Tibial artery (tissue), 4 donors: ENCODE data around the gene COL4A2.

ENCODE experiments used
- DNase-seq, 2 donors: peaks; one replicate each; pipeline ENCODE4 v3.0.0-alpha.2; 2019
- H3K27ac ChIP-seq, 2 donors: fragments of 200-600 bp; sonication (generic) in 1 of 2; 1 replicate in 1 of 2; 2 replicates in 1 of 2; pipeline ENCODE4 v1.5.1; 2018 to 2019; ENCODE audit warnings: mild to moderate bottlenecking in 1 of 2
- H3K27me3 ChIP-seq, 2 donors: fragments of 200-600 bp; sonication (generic) in 1 of 2; one replicate each; pipeline versions ENCODE4 v1.5.1 to v1.6.0; 2016 to 2019
- H3K36me3 ChIP-seq, 3 donors: fragments of 200-600 bp; sonication (generic) in 2 of 3; one replicate each; pipeline ENCODE4 v1.5.1; 2016 to 2019; ENCODE audit warnings: mild to moderate bottlenecking in 2 of 3
- H3K4me1 ChIP-seq, 4 donors: fragments of 200-600 bp; sonication (generic) in 2 of 4; 1 replicate in 3 of 4; 2 replicates in 1 of 4; pipeline ENCODE4 v1.5.1; 2016 to 2019
- H3K4me3 ChIP-seq, 2 donors: fragments of 200-600 bp; sonication (generic) in 1 of 2; 1 replicate in 1 of 2; 2 replicates in 1 of 2; pipeline ENCODE4 v1.5.1; 2018 to 2019; ENCODE audit warnings: mild to moderate bottlenecking in 2 of 2
- H3K9me3 ChIP-seq, 3 donors: fragments of 200-600 bp; sonication (generic) in 1 of 3; one replicate each; pipeline ENCODE4 v1.5.1; 2016 to 2019
- intact Hi-C: fragments of 100-400 bp; cut with DNase I; formaldehyde crosslinking; loops from one replicate; pipeline ENCODE4 v1.15.0; 2023; ENCODE audit warnings: low total_unique reads
- TF ChIP-seq, protein P1 (sequence below), 2 experiments: fragments of 200-600 bp in 1 of 2; fragments of 450-650 bp in 1 of 2; IDR thresholded peaks; one replicate each; pipeline ENCODE4 v1.5.1; 2017 to 2019; ENCODE audit warnings: antibody characterized with exemption in 2 of 2, mild to moderate bottlenecking in 1 of 2, moderate library complexity in 1 of 2

COL4A2 gene

GRCh38 chr13:110472904-110473563, 165.9 kb downstream of the COL4A2 start:
- Histone ChIP-seq H3K4me3 (no peak overlapping the region), H3K4me1 (peaks cover 0 to 12% (median 5%) of the 10 kb centered on the region in 4 donors), H3K9me3 (no peaks in the 10 kb centered on the region), H3K36me3 (peaks cover 72 to 95% (median 87%) of the 10 kb centered on the region in 3 donors), H3K27me3 (no peaks in the 10 kb centered on the region), H3K27ac (peak overlapping the region; percentile 42 to 44)
- DNase-seq: no peak
- TF ChIP-seq, protein P1, sequence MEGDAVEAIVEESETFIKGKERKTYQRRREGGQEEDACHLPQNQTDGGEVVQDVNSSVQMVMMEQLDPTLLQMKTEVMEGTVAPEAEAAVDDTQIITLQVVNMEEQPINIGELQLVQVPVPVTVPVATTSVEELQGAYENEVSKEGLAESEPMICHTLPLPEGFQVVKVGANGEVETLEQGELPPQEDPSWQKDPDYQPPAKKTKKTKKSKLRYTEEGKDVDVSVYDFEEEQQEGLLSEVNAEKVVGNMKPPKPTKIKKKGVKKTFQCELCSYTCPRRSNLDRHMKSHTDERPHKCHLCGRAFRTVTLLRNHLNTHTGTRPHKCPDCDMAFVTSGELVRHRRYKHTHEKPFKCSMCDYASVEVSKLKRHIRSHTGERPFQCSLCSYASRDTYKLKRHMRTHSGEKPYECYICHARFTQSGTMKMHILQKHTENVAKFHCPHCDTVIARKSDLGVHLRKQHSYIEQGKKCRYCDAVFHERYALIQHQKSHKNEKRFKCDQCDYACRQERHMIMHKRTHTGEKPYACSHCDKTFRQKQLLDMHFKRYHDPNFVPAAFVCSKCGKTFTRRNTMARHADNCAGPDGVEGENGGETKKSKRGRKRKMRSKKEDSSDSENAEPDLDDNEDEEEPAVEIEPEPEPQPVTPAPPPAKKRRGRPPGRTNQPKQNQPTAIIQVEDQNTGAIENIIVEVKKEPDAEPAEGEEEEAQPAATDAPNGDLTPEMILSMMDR (IDR thresholded peaks at IDR 0.05): no peak
- intact Hi-C loops: loop anchor here (10.0 kb wide), 1 partner anchor 92 kb away; the partner anchor contains the start of gene RAB20

- intact Hi-C loops: loop anchor here (10.0 kb wide), 1 partner anchor 90 kb away; the partner anchor contains the start of gene RAB20
- H3K4me1 ChIP-seq: peaks cover 0 to 28% (median 14%) of the 10 kb centered on the region in 4 donors
Measured at GRCh38 chr13:110474713-110475112, 167.6 kb downstream of the COL4A2 start.

DNA sequence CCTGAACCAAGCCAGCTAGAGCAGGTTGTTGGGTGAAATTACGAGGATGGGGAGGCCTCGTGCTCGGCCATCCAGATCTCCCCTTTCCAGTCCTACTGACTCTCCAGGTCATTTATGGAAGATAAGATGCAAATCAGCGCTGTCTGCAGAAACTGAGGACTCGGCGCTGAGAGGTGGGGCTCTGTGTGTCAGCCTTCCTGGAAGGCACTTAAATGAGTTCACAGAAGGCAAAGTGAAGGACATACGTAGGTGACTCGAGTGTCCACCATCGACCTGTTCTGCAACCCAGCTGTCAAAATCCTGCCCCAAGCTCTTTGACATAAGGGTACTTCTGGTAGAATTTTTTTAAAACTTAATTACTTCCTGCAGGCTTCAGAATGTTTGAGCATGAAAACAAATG, 168.0 kb downstream of the COL4A2 start:
- TF ChIP-seq, protein P1 (IDR thresholded peaks at IDR 0.05): no peak
- Histone ChIP-seq H3K4me3 (no peak overlapping the region), H3K36me3 (peaks cover 67 to 92% (median 75%) of the 10 kb centered on the region in 3 donors), H3K27me3 (no peaks in the 10 kb centered on the region), H3K27ac (no peak overlapping the region), H3K4me1 (peaks cover 0 to 32% (median 15%) of the 10 kb centered on the region in 4 donors), H3K9me3 (no peaks in the 10 kb centered on the region)
- intact Hi-C loops: loop anchor here (10.0 kb wide), 1 partner anchor 90 kb away; the partner anchor contains the start of gene RAB20
- DNase-seq: no peak

More at GRCh38 chr13:110474713-110475112, 167.6 kb downstream of the COL4A2 start:
- no peak for DNase-seq
- H3K27ac ChIP-seq: no peak overlapping the region
- TF ChIP-seq, protein P1 (IDR thresholded peaks at IDR 0.05): no peak
- no peaks in the 10 kb centered on the region for H3K9me3 ChIP-seq
- H3K27me3 ChIP-seq: no peaks in the 10 kb centered on the region
- H3K4me3 ChIP-seq: no peak overlapping the region
- H3K36me3 ChIP-seq: peaks cover 70 to 92% (median 75%) of the 10 kb centered on the region in 3 donors

GRCh38 chr13:110475550-110476219, 168.6 kb downstream of the COL4A2 start:
- DNase-seq: peak in 1 of 2 donors; percentile 13
- H3K36me3 ChIP-seq: peaks cover 67 to 92% (median 75%) of the 10 kb centered on the region in 3 donors
- H3K4me3 ChIP-seq: no peak overlapping the region
- no peaks in the 10 kb centered on the region for H3K9me3 ChIP-seq
- H3K4me1 ChIP-seq: peaks cover 0 to 38% (median 16%) of the 10 kb centered on the region in 4 donors
- H3K27ac ChIP-seq: peak overlapping the region in 1 of 2 donors; percentile 77
- H3K27me3 ChIP-seq: no peaks in the 10 kb centered on the region
- intact Hi-C loops: loop anchor here (10.0 kb wide), 1 partner anchor 89 kb away; the partner anchor contains the start of gene RAB20
- TF ChIP-seq, protein P1 (IDR thresholded peaks at IDR 0.05): no peak

GRCh38 chr13:110476220-110476617, 169.1 kb downstream of the COL4A2 start:
- peak in 1 of 2 donors; percentile 16 for DNase-seq
- Histone ChIP-seq H3K9me3 (no peaks in the 10 kb centered on the region), H3K27ac (peak overlapping the region in 1 of 2 donors; percentile 77), H3K36me3 (peaks cover 63 to 88% (median 72%) of the 10 kb centered on the region in 3 donors), H3K4me3 (no peak overlapping the region), H3K27me3 (no peaks in the 10 kb centered on the region), H3K4me1 (peaks cover 0 to 39% (median 16%) of the 10 kb centered on the region in 4 donors)
- TF ChIP-seq, protein P1 (IDR thresholded peaks at IDR 0.05): no peak
- intact Hi-C loops: loop anchor here (10.0 kb wide), 1 partner anchor 89 kb away; the partner anchor contains the start of gene RAB20
